AG09319 (cell line): Measurements from ENCODE around the gene PELO.

Source experiments
- DNase-seq: peaks from one replicate; pipeline ENCODE4 v3.0.0-alpha.2; 2010; ENCODE audit warnings: low read depth; ENCODE audit errors: extremely low read depth
- CTCF ChIP-seq: IDR thresholded peaks from 2 replicates; pipeline ENCODE4 v1.5.1; 2011; ENCODE audit warnings: low read depth, mild to moderate bottlenecking, inconsistent platforms, low read length, moderate library complexity

The PELO gene

GRCh38 chr5:52824827-52825226 is 37.1 kb downstream of the PELO start:
- no peak for TF ChIP-seq CTCF
- DNase-seq, result no peak

DNA sequence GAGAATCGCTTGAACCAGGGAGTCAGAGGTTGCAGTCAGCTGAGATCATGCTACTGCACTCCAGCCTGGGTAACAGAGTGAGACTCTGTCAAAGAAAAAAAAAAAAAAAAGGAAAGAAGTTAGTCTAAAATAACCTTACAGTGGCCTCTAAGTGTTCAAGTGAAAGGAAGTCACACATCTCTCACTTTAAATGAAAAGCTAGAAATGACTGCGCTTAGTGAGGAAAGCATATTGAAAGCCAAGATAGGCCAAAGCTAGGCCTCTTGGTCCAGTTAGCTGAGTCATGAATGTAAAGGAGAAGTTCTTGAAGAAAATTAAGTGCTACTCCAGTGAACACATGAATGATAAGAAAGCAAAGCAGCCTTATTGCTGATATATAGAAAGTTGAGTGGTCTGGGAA is 38.1 kb downstream of the PELO start:
- no peak for TF ChIP-seq CTCF

DNA sequence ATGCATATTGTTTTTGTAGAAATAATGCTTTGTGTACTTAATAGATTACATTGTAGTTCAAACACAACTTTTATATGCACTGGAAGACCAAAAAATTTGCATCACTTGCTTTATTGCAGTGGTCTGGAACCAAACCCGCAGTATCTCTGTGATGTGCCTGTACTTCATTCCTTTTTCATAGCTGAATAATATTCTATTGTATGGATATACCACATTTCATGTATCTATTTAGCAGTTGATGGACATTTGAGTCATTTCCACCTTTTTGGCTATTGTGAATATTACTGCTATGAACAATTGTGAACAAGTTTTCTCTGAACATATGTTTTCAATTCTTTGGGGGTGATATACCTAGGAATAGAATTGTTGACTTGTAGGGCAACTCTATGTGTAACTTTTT is 40.1 kb downstream of the PELO start:
- no peak for TF ChIP-seq CTCF
- no peak for DNase-seq

More for the DNA sequence above, 38.1 kb downstream of the PELO start:
- no peak for DNase-seq

GRCh38 chr5:52829664-52830063 is 41.9 kb downstream of the PELO start:
- no peak for DNase-seq
- TF ChIP-seq CTCF, result no peak

- DNase-seq, result no peak
- no peak for TF ChIP-seq CTCF
These were observed 42.9 kb downstream of the PELO start for GRCh38 chr5:52830650-52831049.

GRCh38 chr5:52831786-52832511 is 44.2 kb downstream of the PELO start:
- no peak for TF ChIP-seq CTCF

DNA sequence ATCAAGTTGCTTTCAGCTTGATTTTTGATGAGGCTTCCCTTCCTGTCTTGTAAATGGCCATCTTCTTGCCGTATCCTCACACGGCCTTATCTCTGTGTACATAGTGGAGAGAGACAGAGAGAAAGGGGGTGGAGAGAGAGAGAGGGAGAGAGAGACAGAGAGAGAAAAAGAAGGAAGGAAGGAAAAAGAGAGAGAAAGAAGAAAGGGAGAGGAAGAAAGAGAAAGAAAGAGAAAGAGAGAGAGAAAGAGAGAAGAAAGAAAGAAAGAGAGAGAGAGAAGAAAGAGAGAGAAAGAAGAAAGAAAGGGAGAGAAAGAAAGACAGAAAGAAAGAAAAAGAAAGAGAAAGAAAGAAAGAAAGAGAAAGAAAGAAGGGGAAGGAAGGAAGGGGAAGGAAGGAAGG is 46.6 kb downstream of the PELO start:
- DNase-seq, result no peak
- no peak for TF ChIP-seq CTCF

More at GRCh38 chr5:52831786-52832511, 44.2 kb downstream of the PELO start:
- no peak for DNase-seq
